Hindlimb muscle (tissue), 1 donor: ENCODE results near the gene CYP26B1. TPM values are rescaled to one million over a fixed set of nuclear protein-coding genes. Genes with fewer than 3 reads are reported as not detected.

Source experiments
- DNase-seq: peaks from one replicate; pipeline ENCODE4 v3.0.0-alpha.2; 2013
- polyA plus RNA-seq: library from polyadenylated mRNA; unstranded; fragments of 120-200 nt; gene quantifications from one replicate; pipeline ENCODE4 v1.2.1, GENCODE V29; 2013; ENCODE audit not compliant: insufficient read length

The CYP26B1 gene
- polyA plus RNA-seq, 1 donor: 13.1 TPM

DNA sequence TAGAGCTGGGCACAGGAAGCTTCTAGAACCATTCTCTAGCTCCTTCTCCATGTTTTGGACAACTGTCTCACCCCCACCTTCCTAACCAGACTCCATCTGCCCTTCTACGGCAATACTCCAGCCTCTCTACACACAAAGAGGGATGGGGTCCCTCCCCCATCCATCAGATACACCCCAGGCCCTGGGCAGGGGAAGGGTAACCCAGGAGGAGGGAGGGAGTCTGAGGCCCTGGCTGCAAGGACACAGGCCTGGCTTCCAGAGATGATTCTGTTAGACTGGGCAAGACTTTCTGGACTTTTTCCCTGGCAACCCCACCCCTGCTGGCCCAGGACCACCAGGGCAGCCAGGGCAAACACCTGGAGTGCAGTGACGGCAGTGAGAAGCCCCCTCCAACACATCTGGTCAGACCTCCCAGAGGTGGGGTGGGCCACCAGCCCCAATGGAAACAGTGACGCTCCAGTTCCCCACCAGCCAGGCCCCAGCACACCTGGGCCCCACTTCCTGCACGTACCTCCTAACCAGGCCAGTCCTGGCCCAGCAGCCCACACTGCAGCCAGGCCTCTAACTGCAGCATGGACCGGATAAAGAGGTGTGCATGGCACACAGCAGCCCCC lies 6.5 kb downstream of the CYP26B1 start:
- no peak for DNase-seq

DNA sequence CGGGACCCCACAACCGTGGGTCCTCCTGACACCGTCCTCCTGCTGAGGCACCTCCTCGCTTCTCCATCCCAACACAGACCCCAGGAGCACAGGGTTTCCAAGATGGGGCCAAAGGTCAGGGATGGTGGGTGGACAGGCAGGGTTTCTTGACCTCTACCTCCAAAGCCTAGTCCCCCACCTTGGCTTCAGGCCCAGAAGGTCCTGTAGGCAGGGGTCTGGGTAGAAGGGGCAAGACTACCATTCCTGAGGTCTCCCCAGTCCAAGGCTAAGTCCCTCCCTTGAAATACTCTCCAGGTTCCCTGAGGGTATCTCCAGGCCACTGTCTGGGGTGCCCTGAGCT lies 7.1 kb downstream of the CYP26B1 start:
- DNase-seq: no peak

DNA sequence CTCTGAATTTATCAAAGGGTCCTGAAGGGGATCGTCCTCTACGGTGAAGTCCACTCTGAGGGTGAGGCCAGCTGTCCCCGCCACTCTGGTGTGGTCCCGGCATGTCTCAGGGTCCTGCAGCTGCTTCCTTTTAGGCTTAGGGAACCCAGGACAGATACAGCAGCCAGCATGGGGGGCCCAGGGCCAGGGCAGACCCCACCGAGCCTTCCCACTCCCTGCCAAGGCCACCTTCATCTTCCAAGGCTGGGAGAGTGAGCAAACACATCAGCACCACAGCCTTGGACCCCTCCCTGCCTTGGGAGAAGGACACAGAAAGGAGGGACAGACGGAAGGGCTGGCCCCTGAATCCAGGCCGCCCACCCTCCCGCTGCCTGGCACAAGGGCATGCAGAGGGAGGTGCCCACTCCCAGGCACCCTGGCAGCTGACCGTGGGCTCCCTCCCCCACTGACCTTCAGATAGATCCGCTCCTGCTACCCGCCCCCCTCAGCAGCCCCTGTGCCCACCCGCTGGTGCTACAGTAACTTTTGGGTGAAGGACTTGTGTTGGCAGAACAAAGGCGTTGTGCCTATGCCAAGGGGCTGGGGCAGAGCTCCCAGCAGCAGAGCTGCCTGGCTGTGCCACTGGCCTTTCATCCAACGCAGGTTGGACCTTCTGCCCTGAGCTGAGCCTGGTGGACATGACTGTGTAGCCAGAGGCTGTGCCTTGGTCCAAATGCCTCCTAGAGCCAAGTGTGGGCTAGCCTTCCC lies 7.6 kb downstream of the CYP26B1 start:
- no peak for DNase-seq

DNA sequence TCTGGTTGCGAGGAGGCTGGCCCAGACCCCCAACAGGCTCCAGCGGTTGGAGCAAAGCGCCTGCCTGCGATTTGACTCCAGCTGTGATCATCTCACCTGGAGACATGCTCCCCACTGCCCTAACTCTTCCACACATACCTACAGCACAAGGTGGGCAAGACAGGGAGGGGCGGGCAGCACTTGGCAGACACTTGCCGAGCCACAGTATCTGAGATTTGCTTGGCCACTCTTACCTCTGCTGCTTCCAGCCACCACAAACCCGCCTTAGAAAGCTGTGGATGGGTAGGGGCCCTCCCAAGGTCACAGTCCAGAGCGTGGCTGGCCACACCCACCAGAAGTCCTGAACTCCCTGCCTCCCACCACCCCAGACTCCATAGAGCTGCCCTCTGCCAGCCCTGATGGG lies 8.2 kb downstream of the CYP26B1 start:
- DNase-seq: no peak

DNA sequence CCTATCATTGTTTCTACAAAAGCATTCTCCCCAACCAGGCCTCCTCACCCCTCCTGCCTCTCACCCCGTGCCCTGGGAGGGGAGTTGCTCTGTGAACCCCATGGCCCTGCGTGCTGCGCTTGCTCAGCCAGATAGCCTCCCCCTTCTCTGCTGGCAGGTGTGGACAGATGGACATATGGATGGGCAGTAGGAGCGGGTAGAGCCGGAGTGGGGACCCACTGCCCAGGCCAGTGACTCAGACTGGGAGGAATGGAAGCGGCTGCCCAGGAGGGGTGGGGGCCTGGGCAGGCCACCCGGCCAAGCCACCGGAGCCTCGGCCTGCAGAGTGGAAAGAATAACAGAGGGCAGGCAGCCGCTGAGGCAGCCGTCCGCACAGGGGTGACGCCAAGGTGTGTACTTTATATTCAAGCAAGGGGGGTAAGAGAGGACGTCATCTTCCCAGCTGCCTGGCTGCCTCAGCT lies 8.7 kb downstream of the CYP26B1 start:
- DNase-seq: no peak

DNA sequence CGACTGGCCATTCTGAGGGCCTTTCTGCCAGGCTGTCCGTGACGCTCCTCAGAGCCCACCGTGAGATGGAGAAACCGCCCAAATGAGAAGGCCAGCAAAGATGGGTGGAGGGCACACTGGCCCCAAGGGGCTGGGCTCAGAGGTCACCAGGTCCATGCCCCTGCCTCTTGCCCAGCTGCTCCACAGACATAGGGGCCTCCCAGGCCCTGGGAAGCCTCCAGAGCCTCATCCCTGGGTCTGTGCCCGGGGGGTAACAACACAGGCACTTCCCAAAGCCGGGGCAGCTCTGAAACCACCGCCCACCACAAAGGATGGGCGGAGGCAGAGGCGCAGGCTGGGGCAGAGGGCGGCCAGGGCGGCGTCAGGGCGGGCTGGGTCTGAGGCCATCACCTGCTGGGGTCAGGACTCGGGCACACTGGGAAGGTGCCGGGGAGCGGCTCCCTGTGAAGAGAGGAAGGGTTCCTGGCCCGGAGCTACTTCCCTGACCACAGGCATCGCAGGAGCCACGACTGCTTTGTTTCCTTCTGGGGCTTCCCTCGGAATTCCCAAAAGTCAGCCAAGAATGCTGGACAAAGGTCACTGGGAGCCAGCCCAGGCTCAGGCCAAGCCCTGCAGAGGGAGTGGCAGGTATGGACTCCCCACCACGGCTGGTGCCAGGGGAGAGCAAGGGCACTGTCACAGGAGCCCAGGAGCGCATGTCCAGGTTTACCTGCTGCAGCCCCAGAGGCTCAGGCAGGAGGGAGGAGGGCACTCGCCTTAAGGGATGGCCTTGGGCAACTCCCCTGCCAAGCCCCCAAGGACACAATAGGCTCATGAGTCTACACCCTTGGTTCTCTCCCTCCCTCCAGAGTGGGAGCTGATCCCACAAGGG lies 9.4 kb downstream of the CYP26B1 start:
- DNase-seq: no peak

DNA sequence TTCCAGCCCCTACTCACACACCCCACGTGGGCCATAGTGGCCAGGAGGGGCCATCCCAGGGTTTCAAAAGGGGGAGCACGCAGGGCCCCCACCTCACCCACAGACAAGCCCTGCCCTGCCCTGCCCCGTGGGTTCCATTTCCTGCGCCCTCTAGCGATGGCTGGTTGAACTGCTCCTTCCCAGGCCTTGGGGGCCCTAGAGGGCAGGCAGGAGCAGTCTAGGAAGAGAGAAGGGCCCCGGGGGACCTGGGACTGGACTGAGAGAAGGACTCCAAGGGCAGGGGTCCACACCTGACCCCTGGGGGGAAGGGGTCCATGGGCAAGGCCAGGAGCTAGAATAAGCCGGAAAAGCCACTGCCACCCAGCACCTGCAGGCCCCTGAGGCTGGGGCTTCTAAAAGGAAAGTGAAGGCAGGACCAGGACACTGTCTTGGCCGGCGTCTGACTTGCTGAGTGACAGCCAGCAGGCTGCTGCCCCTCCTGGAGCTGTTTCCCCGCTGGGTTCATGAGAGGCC lies 10.1 kb downstream of the CYP26B1 start:
- no peak for DNase-seq

DNA sequence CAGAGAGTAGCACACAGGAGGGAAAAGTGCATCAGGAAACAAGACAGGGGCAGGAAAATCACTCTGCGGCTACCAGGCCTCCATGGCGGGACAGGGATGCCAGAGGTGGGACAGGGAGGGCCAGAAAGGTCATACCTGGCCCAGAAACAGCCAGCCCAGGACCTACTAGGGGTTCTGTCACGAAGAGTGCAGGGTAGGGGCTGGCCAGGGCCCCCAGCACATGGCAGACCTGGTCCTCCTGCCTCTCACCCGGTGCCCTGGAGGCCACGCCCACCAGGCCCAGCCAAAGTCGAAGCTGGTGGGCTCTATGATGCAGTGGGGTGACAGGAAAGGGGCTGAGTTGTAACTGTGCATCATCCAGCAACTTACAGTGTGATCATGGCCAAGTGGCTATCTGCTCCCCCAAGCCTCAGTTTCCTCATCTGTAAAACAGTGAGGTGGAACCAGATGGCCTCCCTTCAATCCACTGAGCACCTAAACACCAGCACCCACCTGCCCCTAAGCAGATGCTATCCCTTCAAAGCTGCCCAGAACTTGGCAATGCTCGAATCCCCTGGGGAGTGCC lies 10.6 kb downstream of the CYP26B1 start:
- no peak for DNase-seq

DNA sequence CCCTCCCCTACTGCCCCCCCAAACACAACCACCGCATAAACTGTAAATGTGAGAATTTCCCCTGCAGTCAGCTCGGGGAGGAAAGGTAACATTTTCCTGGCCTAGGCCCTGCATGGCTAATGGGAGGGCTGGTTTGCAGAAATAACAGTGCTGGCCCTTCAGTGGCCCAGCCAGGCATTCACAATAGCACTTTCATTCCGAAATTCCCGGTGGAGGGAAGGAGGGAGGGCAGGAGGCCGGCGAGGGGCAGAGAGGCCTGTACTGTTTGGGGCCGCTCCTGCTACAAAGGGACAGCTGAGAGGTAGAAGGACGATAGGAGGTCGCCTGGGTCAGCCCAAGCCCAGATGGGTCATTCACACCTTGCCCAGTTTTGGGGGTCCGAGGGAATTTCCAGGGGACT lies 11.3 kb downstream of the CYP26B1 start:
- no peak for DNase-seq

DNA sequence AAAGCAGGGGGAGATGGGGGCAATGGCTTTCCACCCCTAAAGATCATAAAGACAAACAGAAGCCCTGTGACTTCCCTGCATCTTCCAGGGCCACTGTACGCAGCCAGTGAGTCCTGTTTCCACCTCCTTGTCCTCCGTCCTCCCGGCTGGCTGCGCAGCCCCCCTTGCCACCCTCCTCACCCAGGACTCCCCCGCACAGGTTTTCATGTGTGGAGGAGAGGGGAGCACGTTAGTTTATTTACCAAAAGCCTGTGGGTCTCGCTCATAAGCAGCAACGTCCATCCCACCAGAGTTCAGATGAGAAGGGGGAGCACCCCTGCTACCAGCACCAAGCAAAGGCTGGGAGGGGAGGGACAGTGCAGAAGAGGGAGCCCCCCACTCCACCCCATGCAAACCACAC lies 11.7 kb downstream of the CYP26B1 start:
- no peak for DNase-seq

DNA sequence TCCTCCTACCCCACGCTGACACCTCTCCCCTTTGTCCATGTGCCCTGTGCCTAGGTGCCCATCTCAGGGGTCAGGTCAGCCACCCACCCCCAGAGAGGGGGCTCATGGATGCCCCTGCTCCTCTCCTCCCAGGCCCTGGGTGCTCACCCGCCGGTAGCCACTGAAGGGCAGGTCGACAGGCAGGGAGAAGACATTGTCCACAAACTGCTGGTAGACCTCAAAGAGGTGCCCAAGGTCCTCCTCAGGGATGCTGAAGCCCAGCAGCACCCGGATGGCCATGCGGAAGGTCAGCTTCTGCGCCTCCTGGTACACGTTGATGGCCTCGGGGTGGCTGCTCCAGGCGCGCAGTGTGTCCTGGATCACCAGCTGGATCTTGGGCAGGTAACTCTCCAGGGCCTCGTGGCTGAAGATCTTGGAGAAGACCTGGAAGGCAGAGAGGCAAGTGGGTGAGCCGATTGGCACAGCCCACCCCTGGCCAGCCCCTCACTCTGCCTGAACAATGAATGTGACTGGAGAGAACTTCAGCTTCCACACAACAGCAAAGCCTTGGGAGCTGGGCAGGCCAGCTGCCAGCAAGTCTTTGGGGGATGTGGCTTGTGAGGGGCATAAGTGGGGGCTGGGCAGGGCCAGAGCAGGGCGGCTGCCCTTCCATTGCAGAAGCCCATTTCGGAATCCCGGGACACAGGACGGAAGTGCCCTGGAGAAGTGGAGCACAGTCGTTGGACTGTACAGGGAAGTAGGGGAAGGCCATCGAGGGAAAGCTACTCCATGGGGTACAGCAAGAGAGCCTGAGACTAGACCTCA lies 12.5 kb downstream of the CYP26B1 start:
- no peak for DNase-seq

DNA sequence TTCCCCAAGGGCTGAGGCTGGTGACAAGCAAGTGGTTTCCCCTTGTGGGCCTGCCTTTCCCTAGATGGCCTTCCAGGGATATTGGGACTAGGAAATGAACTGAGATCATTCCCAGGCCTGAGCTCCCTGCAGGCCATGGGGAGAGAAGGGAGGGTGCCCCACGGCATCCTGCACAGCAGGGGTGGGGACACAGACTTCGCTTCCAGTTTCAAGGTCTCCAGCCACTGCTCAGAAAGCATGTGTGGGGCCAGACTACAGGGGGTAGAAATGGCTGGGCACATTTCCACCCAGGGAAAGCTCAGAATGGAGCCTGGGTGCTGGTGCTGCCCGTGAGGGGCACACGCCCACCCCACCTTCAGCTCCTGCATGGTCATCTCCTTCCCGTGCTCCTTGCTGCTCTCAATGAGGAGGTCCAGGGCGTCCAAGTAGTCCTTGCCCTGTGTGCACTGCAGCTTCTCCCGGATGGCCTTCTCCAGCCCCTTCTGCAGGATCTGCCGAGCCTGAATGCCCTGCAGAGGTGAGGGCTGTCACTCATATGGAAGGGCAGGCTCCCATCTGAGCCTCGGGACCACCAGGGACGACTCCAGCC lies 13.2 kb downstream of the CYP26B1 start:
- DNase-seq: no peak

DNA sequence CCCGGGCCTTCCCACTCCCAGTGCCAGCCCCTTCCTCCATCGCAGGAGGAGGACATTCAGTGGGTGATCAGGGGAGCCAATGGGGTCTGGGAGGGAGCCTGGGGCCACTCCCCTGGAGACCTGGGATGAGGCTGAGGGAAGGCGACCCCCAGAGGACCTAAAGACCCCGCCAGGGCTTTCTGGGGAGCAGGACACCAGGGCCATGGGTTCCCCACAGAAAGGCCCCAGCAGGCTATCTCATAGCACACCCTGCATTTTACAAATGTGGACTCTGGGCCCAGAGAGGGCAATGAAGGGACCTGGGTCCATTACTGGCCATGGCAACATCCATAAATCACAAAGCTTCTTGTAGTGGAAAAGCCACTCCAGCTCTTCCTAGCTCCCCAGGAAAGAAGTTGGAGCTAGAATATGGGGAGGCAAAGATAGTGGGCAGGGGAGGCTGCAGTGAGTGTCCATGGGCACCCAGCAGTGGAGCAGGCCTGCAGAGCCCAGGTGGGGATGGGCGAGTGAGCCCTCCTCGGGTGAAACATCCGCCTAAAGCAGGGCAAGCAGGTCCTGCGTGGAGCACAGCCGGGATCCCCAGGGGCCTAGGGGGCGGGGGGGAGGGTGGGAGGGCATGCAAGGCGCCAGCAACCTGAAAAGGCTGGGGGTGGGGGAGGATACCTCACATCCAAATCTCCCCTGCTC lies 13.8 kb downstream of the CYP26B1 start:
- no peak for DNase-seq

DNA sequence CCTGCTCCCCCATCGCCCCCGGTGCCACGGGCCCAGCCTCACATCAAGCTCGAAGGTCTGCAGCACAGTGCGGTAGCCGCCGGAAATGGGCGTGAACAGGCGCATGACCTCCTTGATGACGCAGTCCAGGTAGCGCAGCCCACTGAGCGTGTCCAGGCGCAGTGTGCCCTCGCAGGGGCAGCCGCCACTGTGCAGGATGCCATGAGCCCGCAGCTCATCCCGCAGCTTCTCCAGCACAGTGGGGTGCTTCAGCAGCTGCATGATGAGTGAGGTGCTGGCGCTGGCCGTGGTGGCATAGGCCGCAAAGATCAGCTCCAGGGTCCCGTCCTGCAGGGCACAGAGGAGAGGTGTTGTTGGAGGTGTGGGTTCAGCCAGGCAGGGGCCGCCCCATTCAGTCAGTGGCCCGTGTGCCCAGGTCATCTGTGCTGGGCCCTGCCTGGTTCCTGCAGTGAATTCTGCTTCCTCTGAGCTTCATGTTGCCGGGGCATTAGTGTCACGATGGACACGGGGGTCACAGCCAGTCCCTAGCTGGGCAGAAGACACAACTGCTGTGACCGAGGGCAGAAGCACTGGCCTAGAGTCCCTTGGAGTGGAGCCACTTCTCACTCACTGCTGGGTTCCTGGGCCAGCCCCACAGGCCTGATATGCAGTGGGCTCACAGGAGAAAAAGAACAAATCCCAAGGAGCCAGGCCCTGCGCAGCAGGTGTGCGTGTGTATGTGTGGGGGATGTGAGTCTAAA lies 14.5 kb downstream of the CYP26B1 start:
- DNase-seq: no peak

DNA sequence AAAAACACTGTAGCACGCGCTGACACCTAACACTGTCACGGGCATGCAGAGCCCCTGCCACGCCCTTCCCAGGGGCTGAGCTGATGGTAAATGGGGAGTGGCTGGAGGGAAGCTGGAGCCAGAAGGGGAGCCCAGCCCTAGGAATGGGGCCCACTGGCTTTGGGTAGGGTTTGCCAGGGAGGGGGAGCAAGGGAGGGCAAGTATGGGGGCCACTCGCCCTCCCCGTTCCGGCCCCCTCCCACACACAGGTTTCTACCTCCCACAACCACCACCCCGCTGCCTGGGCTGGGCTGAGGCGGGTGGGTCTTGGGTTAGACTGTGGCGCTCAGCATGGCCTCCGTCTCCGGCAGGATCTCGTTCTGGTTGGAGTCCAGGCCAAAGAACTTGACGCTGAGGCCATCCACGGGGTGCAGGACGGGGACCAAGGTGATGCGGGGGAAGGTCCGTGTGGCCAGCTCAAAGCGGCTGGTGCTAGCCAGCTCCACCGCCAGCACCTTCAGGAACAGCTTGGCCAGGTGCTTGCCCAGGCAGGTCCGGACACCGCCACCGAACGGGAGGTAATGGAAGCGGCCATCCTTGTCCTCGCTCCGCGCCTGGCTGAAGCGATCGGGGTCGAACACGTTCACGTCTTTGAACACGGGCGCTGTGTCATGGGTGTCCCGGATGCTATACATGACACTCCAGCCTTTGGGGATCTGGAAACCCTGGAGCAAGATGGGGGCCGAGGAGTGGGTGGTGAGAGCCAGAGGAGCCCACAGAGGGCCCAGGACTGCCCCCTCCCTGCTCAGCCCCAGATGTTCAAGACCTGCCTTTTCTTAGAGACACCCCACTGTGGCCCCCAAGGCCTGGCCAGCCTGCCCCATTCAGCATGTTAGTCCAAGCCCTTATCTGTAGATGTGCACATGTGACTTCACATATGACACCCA lies 15.5 kb downstream of the CYP26B1 start:
- DNase-seq: no peak

DNA sequence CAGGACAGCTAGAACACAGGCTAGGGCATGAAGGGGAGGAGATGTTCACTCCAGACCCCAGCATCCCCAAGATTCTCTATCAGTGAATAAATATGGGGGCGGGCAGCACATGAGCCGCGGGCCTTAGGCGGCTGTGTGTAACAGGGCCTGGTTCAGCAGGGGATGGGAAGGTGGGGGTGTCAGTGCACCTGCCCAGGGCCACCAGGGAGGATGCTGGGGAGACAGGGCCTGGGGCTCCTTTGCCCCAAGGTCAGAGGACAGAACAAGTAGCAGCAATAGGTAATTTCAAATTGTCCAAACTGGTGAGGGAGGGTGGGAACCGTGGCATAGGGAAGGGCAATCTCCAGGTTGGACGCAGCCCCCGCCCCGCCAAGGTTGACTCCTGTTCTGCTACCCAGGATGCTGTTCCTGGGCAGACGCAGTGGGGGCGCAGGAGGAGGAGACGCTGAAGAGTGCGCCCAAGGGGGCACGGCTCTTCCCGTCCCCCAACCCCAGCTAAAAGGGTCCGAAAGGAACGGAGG lies 16.2 kb downstream of the CYP26B1 start:
- no peak for DNase-seq

DNA sequence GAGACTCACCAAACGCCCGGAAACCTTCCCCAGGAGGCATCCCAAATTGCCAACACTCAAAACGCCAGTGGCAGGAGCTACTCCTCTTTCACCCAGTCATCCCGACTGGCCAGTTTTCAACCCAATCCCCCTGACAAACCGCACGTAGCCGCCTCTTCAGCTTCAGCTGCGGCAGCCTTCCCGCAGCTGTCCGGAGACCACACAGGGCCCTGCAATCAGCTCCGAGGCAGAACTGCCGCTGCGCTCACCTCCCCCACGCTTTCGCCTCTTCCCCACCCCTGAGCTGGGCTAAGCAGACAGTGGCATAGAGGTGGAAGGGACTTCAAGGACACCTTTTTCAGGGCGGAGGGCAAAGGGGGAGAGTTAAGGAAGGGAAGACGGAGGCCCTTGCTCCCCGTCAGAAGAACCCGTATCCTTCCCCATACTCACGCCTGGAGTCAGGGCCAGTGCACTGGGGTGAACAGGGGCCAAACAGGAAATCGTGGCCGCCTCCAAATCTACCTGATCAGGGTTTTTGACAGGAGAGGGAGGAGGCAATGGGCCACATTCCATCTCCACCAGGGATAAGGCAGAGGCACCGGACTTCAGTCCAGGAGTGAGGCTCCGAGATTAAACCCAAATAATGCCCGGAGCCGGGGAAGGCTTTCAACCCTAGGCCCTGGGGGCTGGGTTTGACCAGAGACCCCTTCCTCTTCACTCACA lies 16.9 kb downstream of the CYP26B1 start:
- no peak for DNase-seq

DNA sequence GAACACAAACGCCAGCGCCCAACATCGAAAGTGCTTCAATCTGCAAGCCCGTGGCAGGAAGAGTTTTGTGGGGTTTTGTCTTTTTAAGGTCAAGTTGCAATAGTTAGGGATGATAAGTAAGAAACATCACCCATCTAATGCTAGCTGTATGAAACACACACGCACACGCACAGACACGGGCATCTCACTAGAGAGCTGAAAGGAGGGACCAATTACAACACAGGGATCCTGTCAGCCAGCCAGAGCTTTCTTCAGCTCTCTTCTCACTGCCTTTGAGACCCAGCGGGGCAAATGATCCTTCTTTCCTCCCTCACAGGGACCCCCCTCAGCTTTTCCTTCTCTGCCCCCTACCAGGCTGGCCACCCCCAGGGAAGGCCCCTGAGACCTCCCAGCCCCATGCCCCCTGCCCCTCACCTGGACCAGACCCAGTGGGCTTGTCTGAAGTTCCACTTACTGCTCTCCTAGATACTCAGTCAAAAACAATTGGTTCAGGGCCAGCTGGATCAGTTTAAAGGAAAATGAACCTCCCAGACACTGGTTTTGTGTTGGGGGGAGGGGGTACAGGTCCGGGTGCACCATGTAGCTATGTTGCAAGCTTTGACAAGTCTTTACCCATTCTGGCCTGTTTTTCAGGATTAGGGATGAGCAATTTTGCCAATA lies 17.9 kb downstream of the CYP26B1 start:
- no peak for DNase-seq
